ENCODE data around the gene OR6F1.

Gene OR6F1

GRCh38 chr1:247681288-247681897 lies 35.1 kb downstream of the OR6F1 start:
- no peak for DNase-seq (ENCODE audit: low read depth)
- TF ChIP-seq, protein P1, sequence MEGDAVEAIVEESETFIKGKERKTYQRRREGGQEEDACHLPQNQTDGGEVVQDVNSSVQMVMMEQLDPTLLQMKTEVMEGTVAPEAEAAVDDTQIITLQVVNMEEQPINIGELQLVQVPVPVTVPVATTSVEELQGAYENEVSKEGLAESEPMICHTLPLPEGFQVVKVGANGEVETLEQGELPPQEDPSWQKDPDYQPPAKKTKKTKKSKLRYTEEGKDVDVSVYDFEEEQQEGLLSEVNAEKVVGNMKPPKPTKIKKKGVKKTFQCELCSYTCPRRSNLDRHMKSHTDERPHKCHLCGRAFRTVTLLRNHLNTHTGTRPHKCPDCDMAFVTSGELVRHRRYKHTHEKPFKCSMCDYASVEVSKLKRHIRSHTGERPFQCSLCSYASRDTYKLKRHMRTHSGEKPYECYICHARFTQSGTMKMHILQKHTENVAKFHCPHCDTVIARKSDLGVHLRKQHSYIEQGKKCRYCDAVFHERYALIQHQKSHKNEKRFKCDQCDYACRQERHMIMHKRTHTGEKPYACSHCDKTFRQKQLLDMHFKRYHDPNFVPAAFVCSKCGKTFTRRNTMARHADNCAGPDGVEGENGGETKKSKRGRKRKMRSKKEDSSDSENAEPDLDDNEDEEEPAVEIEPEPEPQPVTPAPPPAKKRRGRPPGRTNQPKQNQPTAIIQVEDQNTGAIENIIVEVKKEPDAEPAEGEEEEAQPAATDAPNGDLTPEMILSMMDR (IDR thresholded peaks at IDR 0.05; ENCODE audit: control insufficient read depth, insufficient read depth, low read depth, low read length, missing control alignments) = peak; percentile 43
- no peak overlapping the region for H3K4me3 ChIP-seq (ENCODE audit: control insufficient read depth, low read depth, low read length)

DNA sequence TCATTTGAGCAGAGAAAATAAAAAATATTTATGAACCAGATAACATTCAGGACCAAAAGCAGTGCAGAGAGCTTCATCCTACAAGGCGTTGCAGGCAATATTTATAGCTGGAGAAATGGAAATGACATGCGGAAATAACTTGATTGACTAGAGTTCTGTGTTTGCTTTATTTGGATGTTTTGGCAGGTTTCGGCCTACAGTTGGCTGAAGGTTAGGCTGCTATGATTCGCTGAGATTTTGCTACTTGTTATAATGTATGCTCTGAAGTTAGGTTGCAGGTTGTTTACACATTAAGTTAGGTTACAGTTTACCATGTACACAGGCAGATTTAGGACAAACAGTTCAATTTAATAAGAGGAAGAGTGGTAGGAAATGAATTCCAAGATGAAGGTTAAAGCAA lies 36.3 kb downstream of the OR6F1 start:
- no peak for DNase-seq (ENCODE audit: low read depth)
- no peak overlapping the region for H3K4me3 ChIP-seq (ENCODE audit: control insufficient read depth, low read depth, low read length)
- TF ChIP-seq, protein P1 (IDR thresholded peaks at IDR 0.05; ENCODE audit: control insufficient read depth, insufficient read depth, low read depth, low read length, missing control alignments) = no peak

DNA sequence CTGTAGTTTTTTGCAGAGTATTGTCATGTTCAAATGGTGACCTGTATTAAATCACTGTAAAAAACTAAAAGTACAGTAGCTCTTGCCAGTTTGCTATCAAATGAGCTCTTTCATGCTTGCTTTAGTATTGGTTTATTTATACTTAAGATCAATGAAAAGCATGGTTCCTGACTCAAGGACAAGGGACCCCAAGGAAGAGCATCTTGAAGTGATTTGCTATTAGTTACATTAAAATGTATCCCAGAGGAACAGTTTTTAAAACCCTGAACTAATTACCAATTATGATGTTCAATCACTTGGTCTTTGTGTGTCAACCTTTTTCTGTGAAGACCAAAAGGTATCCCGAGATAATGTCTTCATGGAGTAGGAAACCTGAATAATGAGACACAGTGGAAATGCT lies 36.8 kb downstream of the OR6F1 start, which contains the start of gene OR13G1:
Gene OR13G1, minus strand, starts transcription at position 101 of the 400 bp plus-strand sequence. CDS start 6,698 bp downstream, outside the sequence.
- H3K4me3 ChIP-seq (ENCODE audit: control insufficient read depth, low read depth, low read length) = no peak within 1 kb of the TSS

GRCh38 chr1:247669225-247669624 lies 47.2 kb downstream of the OR6F1 start:
- no peak for DNase-seq (ENCODE audit: low read depth)
- H3K4me3 ChIP-seq (ENCODE audit: control insufficient read depth, low read depth, low read length) = no peak overlapping the region
- TF ChIP-seq, protein P1 (IDR thresholded peaks at IDR 0.05; ENCODE audit: control insufficient read depth, insufficient read depth, low read depth, low read length, missing control alignments) = no peak

More for the DNA sequence above, 36.8 kb downstream of the OR6F1 start, which contains the start of gene OR13G1:
- TF ChIP-seq, protein P1 (IDR thresholded peaks at IDR 0.05; ENCODE audit: control insufficient read depth, insufficient read depth, low read depth, low read length, missing control alignments) = no peak
- no peak for DNase-seq (ENCODE audit: low read depth)

All from AG09309 (cell line).